Measurements from ENCODE around the gene IL20RB. TPM values are rescaled to one million over a fixed set of nuclear protein-coding genes. Genes with fewer than 3 reads are reported as not detected.

The IL20RB gene
- polyA plus RNA-seq, 3 donors = 0.16 to 1.2 TPM; not detected in 1

DNA sequence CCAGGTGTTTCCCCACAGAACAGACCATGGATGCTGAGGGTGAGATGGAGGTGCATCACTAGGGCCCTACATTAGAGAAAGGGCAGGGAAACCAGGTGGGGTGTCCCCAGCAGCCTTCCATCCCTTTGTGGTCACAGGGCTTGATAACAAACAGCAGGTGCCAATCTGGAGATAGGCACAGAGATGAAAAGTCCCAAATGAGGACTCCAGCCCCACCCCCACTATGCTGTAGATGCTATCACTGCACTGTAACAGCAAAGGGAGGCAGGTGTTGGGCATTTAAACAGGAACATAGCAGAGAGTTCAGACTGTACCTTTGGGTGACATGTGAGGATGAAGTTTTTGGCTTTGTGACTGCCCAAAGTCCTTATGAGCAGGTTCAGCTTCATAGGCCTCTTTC lies 21.4 kb downstream of the IL20RB start:
- Mint-ChIP-seq H3K36me3 (peaks cover 0 to 4% of the 10 kb centered on the region in 2 donors), H3K27me3 (ENCODE audit: low read depth in 3 of 3) (no peaks in the 10 kb centered on the region), H3K27ac (no peak overlapping the region), H3K4me1 (no peaks in the 10 kb centered on the region), H3K4me3 (no peak overlapping the region), H3K9me3 (peaks cover 6 to 14% (median 9%) of the 10 kb centered on the region in 7 donors)
- H3K9me3 ChIP-seq (replicated peaks in 1 of 2; ENCODE audit: control insufficient read depth in 1 of 2, insufficient read depth in 1 of 2, low read length in 2 of 2) = peaks cover 7 to 10% of the 10 kb centered on the region in 2 donors
- no peak overlapping the region for H3K9ac ChIP-seq (ENCODE audit: insufficient read depth, low read length, poor library complexity, severe bottlenecking)
- H3K4me1 ChIP-seq (ENCODE audit: control insufficient read depth in 1 of 2, insufficient read depth in 2 of 2, low read length in 2 of 2) = no peaks in the 10 kb centered on the region
- no peak for DNase-seq
- H3K79me2 ChIP-seq (ENCODE audit: insufficient read depth, low read length) = no peaks in the 10 kb centered on the region
- H3K27me3 ChIP-seq (ENCODE audit: control insufficient read depth in 2 of 2, insufficient read depth in 2 of 2, low read length in 2 of 2) = no peaks in the 10 kb centered on the region
- intact Hi-C loops (cut with micrococcal nuclease) = no loop called here
- no peak overlapping the region for H3K27ac ChIP-seq (ENCODE audit: low read depth in 1 of 2, low read length in 2 of 2)
- H3K4me2 ChIP-seq (replicated peaks; ENCODE audit: extremely low read depth, low read length, poor library complexity, severe bottlenecking) = no peak overlapping the region
- H3K36me3 ChIP-seq (replicated peaks in 1 of 2; ENCODE audit: control insufficient read depth in 1 of 2, insufficient read depth in 2 of 2, low read length in 2 of 2) = no peaks in the 10 kb centered on the region
- no peak overlapping the region for H3K4me3 ChIP-seq (replicated peaks in 1 of 3; ENCODE audit: low read depth in 2 of 3, low read length in 3 of 3)
- no peak for TF ChIP-seq CTCF (IDR thresholded peaks at IDR 0.05)
- H2AFZ ChIP-seq (ENCODE audit: insufficient read depth, low read depth, low read length, poor library complexity, severe bottlenecking) = no peak overlapping the region
- H4K20me1 ChIP-seq (ENCODE audit: insufficient read depth, low read length) = no peaks in the 10 kb centered on the region

DNA sequence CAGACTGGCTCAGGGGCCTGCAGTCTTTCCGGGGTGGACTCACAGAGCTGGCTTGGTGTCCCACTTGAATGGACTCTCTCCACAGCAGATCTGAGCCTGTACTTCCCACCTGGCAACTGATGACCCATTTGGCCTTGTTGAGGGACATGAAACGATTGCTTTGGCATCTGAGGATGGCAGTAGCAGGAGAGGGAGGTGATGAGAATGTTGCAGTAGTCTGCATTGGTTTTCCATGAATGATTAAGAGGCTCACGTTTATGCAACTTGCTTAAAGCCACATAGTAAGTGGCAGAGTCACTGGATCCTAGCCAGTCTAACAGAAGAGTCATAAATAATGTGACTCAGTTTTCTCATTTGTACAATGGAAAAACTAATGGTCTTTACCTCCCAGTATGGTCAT lies 21.9 kb downstream of the IL20RB start:
- Mint-ChIP-seq H3K4me1 (no peaks in the 10 kb centered on the region), H3K4me3 (no peak overlapping the region), H3K36me3 (peaks cover 0 to 4% of the 10 kb centered on the region in 2 donors), H3K27ac (no peak overlapping the region), H3K27me3 (ENCODE audit: low read depth in 3 of 3) (no peaks in the 10 kb centered on the region), H3K9me3 (peaks cover 6 to 13% (median 9%) of the 10 kb centered on the region in 7 donors)
- no peak for DNase-seq
- Histone ChIP-seq H4K20me1 (ENCODE audit: insufficient read depth, low read length) (no peaks in the 10 kb centered on the region), H3K9me3 (replicated peaks in 1 of 2; ENCODE audit: control insufficient read depth in 1 of 2, insufficient read depth in 1 of 2, low read length in 2 of 2) (peaks cover 3 to 10% of the 10 kb centered on the region in 2 donors), H2AFZ (ENCODE audit: insufficient read depth, low read depth, low read length, poor library complexity, severe bottlenecking) (no peak overlapping the region), H3K27me3 (ENCODE audit: control insufficient read depth in 2 of 2, insufficient read depth in 2 of 2, low read length in 2 of 2) (no peaks in the 10 kb centered on the region), H3K36me3 (replicated peaks in 1 of 2; ENCODE audit: control insufficient read depth in 1 of 2, insufficient read depth in 2 of 2, low read length in 2 of 2) (no peaks in the 10 kb centered on the region), H3K4me2 (replicated peaks; ENCODE audit: extremely low read depth, low read length, poor library complexity, severe bottlenecking) (no peak overlapping the region), H3K4me3 (replicated peaks in 1 of 3; ENCODE audit: low read depth in 2 of 3, low read length in 3 of 3) (no peak overlapping the region), H3K9ac (ENCODE audit: insufficient read depth, low read length, poor library complexity, severe bottlenecking) (no peak overlapping the region), H3K79me2 (ENCODE audit: insufficient read depth, low read length) (no peaks in the 10 kb centered on the region), H3K27ac (ENCODE audit: low read depth in 1 of 2, low read length in 2 of 2) (no peak overlapping the region), H3K4me1 (ENCODE audit: control insufficient read depth in 1 of 2, insufficient read depth in 2 of 2, low read length in 2 of 2) (no peaks in the 10 kb centered on the region)
- intact Hi-C loops (cut with micrococcal nuclease) = no loop called here
- WGBS (ENCODE audit: insufficient coverage) = 91% methylated on average over 3 of the region's 3 CpGs
- no peak for TF ChIP-seq CTCF (IDR thresholded peaks at IDR 0.05)
